Uterus (tissue), 4 donors: Measurements from ENCODE around the gene DNAJC15. TPM values are rescaled to one million over a fixed set of nuclear protein-coding genes. Genes with fewer than 3 reads are reported as not detected.

Experiments used
- DNase-seq, 2 donors: peaks; one replicate each; pipeline ENCODE4 v3.0.0-alpha.2; 2019 to 2020
- H3K27ac ChIP-seq, 2 donors: fragments of 200-600 bp; sonication (generic); 1 replicate in 1 of 2; 2 replicates in 1 of 2; pipeline ENCODE4 v1.5.1; 2016 to 2018
- H3K27me3 ChIP-seq, 2 donors: fragments of 200-600 bp; sonication (generic); one replicate each; pipeline ENCODE4 v1.5.1; 2018 to 2019; ENCODE audit warnings: control low read depth in 1 of 2
- H3K36me3 ChIP-seq, 2 donors: fragments of 200-600 bp; sonication (generic); one replicate each; pipeline ENCODE4 v1.5.1; 2019; ENCODE audit warnings: control low read depth in 1 of 2
- H3K4me1 ChIP-seq, 2 donors: fragments of 200-600 bp; sonication (generic); one replicate each; pipeline ENCODE4 v1.5.1; 2018 to 2019; ENCODE audit warnings: control low read depth in 1 of 2
- H3K4me3 ChIP-seq, 2 donors: fragments of 200-600 bp; sonication (generic); 1 replicate in 1 of 2; 2 replicates in 1 of 2; pipeline ENCODE4 v1.5.1; 2018 to 2019; ENCODE audit warnings: mild to moderate bottlenecking in 1 of 2
- H3K9me3 ChIP-seq, 2 donors: fragments of 200-600 bp; sonication (generic); one replicate each; pipeline ENCODE4 v1.5.1; 2019; ENCODE audit warnings: control low read depth in 1 of 2
- POLR2A ChIP-seq, 2 donors: fragments of 450-650 bp; IDR thresholded peaks; one replicate each; pipeline ENCODE4 v1.6.1; 2016; ENCODE audit warnings: antibody characterized with exemption in 2 of 2, mild to moderate bottlenecking in 1 of 2, moderate library complexity in 1 of 2
- intact Hi-C: fragments of 100-400 bp; cut with DNase I; formaldehyde crosslinking; loops from one replicate; pipeline ENCODE4 v1.15.1; 2023; ENCODE audit warnings: low total_unique reads
- total RNA-seq, 4 donors: library from RNA; depleted of rRNA in 3 of 4; stranded (reverse); fragments of >200 nt in 3 of 4; gene quantifications; one replicate each; pipeline versions ENCODE4 v1.1.0 to v1.2.4, GENCODE V29; 2014 to 2023
- TF ChIP-seq, protein P1 (sequence below), 4 experiments: fragments of 200-600 bp in 2 of 4; fragments of 450-650 bp in 2 of 4; sonication (generic) in 2 of 4; IDR thresholded peaks; one replicate each; pipeline ENCODE4 v1.5.1; 2016 to 2019; ENCODE audit warnings: antibody characterized with exemption in 4 of 4, mild to moderate bottlenecking in 2 of 4, moderate library complexity in 1 of 4
- donor health status: DM: yes; HTN: yes; CAD: no.

DNAJC15 gene
- total RNA-seq, 4 donors from 2014 or later: 3.6 to 14.5 (median 6.1) TPM

DNA sequence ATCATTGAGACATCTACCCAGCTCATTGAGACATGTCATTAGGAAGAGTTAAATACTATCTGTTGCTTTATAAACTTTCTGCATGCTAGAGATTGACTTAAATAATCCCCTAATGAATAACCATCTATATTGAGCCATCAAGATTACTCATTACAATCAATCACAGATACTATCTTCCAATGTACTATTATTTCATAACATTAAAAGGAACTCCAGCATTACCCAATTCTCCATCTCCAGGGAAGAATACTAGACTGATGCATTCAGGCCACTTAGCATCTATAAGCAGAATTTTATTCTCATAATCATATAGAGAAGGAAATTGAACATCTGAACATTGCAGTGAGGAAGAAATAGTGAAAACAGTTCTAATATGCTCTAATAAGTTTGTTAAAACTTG is 39.4 kb upstream of the DNAJC15 start:
- H3K36me3 ChIP-seq: no peaks in the 10 kb centered on the region
- DNase-seq: no peak
- no peak overlapping the region for H3K27ac ChIP-seq
- intact Hi-C loops: no loop called here
- no peaks in the 10 kb centered on the region for H3K4me1 ChIP-seq
- TF ChIP-seq, protein P1, sequence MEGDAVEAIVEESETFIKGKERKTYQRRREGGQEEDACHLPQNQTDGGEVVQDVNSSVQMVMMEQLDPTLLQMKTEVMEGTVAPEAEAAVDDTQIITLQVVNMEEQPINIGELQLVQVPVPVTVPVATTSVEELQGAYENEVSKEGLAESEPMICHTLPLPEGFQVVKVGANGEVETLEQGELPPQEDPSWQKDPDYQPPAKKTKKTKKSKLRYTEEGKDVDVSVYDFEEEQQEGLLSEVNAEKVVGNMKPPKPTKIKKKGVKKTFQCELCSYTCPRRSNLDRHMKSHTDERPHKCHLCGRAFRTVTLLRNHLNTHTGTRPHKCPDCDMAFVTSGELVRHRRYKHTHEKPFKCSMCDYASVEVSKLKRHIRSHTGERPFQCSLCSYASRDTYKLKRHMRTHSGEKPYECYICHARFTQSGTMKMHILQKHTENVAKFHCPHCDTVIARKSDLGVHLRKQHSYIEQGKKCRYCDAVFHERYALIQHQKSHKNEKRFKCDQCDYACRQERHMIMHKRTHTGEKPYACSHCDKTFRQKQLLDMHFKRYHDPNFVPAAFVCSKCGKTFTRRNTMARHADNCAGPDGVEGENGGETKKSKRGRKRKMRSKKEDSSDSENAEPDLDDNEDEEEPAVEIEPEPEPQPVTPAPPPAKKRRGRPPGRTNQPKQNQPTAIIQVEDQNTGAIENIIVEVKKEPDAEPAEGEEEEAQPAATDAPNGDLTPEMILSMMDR (IDR thresholded peaks at IDR 0.05): no peak
- TF ChIP-seq POLR2A (IDR thresholded peaks at IDR 0.05): no peak
- H3K27me3 ChIP-seq: no peaks in the 10 kb centered on the region
- no peaks in the 10 kb centered on the region for H3K9me3 ChIP-seq
- H3K4me3 ChIP-seq: no peak overlapping the region

DNA sequence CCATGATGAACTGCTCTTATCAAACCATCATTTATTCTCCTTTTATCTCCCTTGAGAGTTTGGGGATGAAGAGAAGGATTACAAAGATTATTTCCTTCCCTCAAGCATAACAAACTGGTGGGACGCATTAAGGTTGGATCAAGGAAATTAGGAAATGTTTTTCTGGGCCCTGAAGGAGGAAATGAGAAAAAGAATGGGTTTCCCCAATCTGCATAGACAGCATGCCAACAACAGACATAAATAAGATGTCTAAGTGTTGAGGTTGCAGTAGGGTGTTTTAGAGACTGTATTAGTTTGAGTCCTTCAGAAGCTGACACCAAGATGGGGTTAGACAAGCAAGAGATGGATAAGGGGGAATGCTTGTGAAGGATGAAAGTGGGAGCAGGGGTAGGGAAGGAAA is 38.7 kb upstream of the DNAJC15 start:
- no peak for DNase-seq
- H3K4me1 ChIP-seq: no peaks in the 10 kb centered on the region
- no peak overlapping the region for H3K4me3 ChIP-seq
- H3K36me3 ChIP-seq: no peaks in the 10 kb centered on the region
- TF ChIP-seq, protein P1 (IDR thresholded peaks at IDR 0.05): no peak
- TF ChIP-seq POLR2A (IDR thresholded peaks at IDR 0.05): no peak
- intact Hi-C loops: no loop called here
- H3K27me3 ChIP-seq: no peaks in the 10 kb centered on the region
- no peak overlapping the region for H3K27ac ChIP-seq
- no peaks in the 10 kb centered on the region for H3K9me3 ChIP-seq

DNA sequence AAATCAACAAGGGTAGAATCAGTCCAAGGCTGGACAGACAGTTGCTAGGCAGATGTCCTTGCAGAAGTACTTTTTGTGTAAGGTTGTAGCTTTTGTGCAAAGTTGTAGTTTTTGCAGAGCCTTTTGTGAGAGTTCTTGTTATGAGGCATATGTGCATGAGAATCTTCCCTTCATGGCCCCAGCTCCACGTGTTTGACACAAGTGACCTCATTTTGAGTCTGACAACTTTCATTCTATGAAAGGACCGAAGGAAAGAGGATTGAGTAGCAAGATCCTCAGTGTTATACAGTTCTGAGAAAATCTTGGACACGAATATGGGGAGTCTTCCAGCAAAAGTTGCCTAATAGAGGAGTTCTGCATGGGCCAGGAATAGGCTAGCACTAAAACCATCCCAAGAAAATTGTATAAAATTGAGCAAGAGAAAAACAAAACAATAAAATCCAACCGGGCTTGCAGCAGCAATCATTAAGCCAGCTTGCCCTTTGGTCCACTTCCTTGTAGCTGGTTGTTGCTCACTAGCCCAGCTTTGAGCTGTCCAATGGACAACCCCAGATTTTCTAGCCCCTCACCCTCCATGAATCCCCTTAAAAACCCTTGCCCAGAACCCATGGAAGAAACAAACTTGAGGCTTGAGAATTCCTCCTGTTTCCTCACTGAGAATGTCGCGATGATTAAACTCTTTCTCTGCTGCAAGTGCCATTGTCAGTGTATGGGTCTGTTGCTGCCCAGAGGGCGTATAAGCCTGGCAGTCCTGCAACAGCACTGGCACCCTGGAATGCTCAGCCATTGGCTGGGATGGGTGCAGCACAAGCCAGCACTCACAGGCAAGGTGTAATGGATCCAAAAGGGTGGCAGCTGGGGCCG is 37.8 kb upstream of the DNAJC15 start:
- DNase-seq: peak; percentile 19 to 28
- H3K4me3 ChIP-seq: no peak overlapping the region
- H3K9me3 ChIP-seq: no peaks in the 10 kb centered on the region
- H3K4me1 ChIP-seq: no peaks in the 10 kb centered on the region
- intact Hi-C loops: no loop called here
- peak overlapping the region in 1 of 2 donors; percentile 31 for H3K27ac ChIP-seq
- H3K36me3 ChIP-seq: no peaks in the 10 kb centered on the region
- TF ChIP-seq, protein P1 (IDR thresholded peaks at IDR 0.05): no peak
- TF ChIP-seq POLR2A (IDR thresholded peaks at IDR 0.05): no peak
- no peaks in the 10 kb centered on the region for H3K27me3 ChIP-seq

DNA sequence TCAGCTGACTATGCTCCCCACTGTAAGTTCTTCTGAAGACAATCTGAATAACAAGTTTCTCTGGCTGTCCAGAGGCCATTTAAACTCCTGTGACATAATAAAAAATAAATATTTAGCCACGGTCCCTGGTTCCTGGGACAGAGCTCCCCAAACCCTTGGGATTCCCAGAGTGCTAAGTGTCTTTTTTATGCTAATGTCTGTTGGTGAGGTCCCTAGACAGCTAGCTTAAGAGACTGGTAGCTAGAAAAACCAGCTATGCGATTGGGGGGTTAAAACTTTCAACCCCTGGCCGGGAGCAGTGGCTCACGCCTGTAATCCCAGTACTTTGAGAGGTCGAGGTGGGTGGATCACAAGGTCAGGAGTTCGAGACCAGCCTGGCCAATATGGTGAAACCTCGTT is 37.2 kb upstream of the DNAJC15 start:
- no peak for TF ChIP-seq POLR2A (IDR thresholded peaks at IDR 0.05)
- TF ChIP-seq, protein P1 (IDR thresholded peaks at IDR 0.05): no peak
- no peaks in the 10 kb centered on the region for H3K4me1 ChIP-seq
- no peaks in the 10 kb centered on the region for H3K27me3 ChIP-seq
- DNase-seq: no peak
- H3K4me3 ChIP-seq: no peak overlapping the region
- H3K9me3 ChIP-seq: no peaks in the 10 kb centered on the region
- peak overlapping the region in 1 of 2 donors; percentile 31 for H3K27ac ChIP-seq
- intact Hi-C loops: no loop called here
- H3K36me3 ChIP-seq: no peaks in the 10 kb centered on the region
